DND-41 (cell line): Measurements from ENCODE around the gene FBLN7.

Experiments used
- ATAC-seq: fragments of 200-7000 bp; cut with Tn5 transposase; 3 replicates; pipeline ENCODE4 v1.9.1; 2021; ENCODE audit warnings: low read depth; ENCODE audit not compliant: insufficient read depth
- DNase-seq: peaks from one replicate; pipeline ENCODE4 v3.0.0-alpha.2; 2020
- H2AFZ ChIP-seq: 2 replicates; pipeline ENCODE4 v1.6.0; 2012; ENCODE audit warnings: low read depth, low read length
- H3K27ac ChIP-seq: 2 replicates; pipeline ENCODE4 v1.5.1; 2012; ENCODE audit warnings: low read length, inconsistent platforms
- H3K27me3 ChIP-seq: fragments of 200-600 bp; sonication (generic); 2 replicates; pipeline ENCODE4 v1.6.0; 2012; ENCODE audit warnings: low read length, mild to moderate bottlenecking, inconsistent platforms; ENCODE audit not compliant: insufficient read depth, poor library complexity
- H3K36me3 ChIP-seq: 2 replicates; pipeline ENCODE4 v1.5.1; 2012; ENCODE audit warnings: low read length, inconsistent platforms; ENCODE audit not compliant: insufficient read depth
- H3K4me1 ChIP-seq: 2 replicates; pipeline ENCODE4 v1.5.1; 2012; ENCODE audit warnings: mild to moderate bottlenecking, low read length; ENCODE audit not compliant: insufficient read depth
- H3K4me2 ChIP-seq: 2 replicates; pipeline ENCODE4 v1.6.0; 2012; ENCODE audit warnings: mild to moderate bottlenecking, moderate library complexity, low read length, inconsistent platforms; ENCODE audit not compliant: insufficient read depth
- H3K4me3 ChIP-seq, 2 experiments: fragments of 200-600 bp in 1 of 2; shearing (Covaris generic) in 1 of 2; 2 replicates each; pipeline ENCODE4 v1.5.1; 2012 to 2016; ENCODE audit warnings: inconsistent platforms in 2 of 2, low read length in 2 of 2, mild to moderate bottlenecking in 2 of 2, low read depth in 1 of 2, moderate library complexity in 1 of 2
- H3K79me2 ChIP-seq: 2 replicates; pipeline ENCODE4 v1.6.0; 2012; ENCODE audit warnings: low read length, inconsistent platforms; ENCODE audit not compliant: insufficient read depth
- H3K9ac ChIP-seq: 2 replicates; pipeline ENCODE4 v1.6.0; 2012; ENCODE audit warnings: low read depth, mild to moderate bottlenecking, inconsistent platforms, low read length, moderate library complexity
- H3K9me3 ChIP-seq: 2 replicates; pipeline ENCODE4 v1.5.1; 2012; ENCODE audit warnings: low read length, moderate library complexity, mild to moderate bottlenecking, inconsistent platforms; ENCODE audit not compliant: insufficient read depth, severe bottlenecking
- H4K20me1 ChIP-seq: 2 replicates; pipeline ENCODE4 v1.6.0; 2012; ENCODE audit warnings: low read length; ENCODE audit not compliant: insufficient read depth
- EZH2 ChIP-seq: IDR thresholded peaks from 3 replicates; pipeline ENCODE4 v1.6.1; 2012; ENCODE audit warnings: borderline replicate concordance, low read depth, mild to moderate bottlenecking, moderate library complexity, low read length, inconsistent platforms; ENCODE audit not compliant: severe bottlenecking
- TF ChIP-seq, protein P1 (sequence below): IDR thresholded peaks from 2 replicates; pipeline ENCODE4 v1.5.1; 2012; ENCODE audit warnings: borderline replicate concordance, low read length, moderate library complexity, mild to moderate bottlenecking; ENCODE audit not compliant: poor library complexity, severe bottlenecking; ENCODE audit errors: extremely low read depth

FBLN7 gene

GRCh38 chr2:112175958-112176573 lies 37.9 kb downstream of the FBLN7 start:
- Histone ChIP-seq H3K9ac (no peak overlapping the region), H3K9me3 (no peaks in the 10 kb centered on the region), H4K20me1 (no peaks in the 10 kb centered on the region), H3K36me3 (no peaks in the 10 kb centered on the region), H3K4me1 (no peaks in the 10 kb centered on the region), H3K4me3 (no peak overlapping the region), H2AFZ (no peak overlapping the region), H3K27me3 (no peaks in the 10 kb centered on the region), H3K27ac (no peak overlapping the region), H3K4me2 (no peak overlapping the region), H3K79me2 (no peaks in the 10 kb centered on the region)
- DNase-seq: no peak
- no peak for TF ChIP-seq EZH2
- TF ChIP-seq, protein P1, sequence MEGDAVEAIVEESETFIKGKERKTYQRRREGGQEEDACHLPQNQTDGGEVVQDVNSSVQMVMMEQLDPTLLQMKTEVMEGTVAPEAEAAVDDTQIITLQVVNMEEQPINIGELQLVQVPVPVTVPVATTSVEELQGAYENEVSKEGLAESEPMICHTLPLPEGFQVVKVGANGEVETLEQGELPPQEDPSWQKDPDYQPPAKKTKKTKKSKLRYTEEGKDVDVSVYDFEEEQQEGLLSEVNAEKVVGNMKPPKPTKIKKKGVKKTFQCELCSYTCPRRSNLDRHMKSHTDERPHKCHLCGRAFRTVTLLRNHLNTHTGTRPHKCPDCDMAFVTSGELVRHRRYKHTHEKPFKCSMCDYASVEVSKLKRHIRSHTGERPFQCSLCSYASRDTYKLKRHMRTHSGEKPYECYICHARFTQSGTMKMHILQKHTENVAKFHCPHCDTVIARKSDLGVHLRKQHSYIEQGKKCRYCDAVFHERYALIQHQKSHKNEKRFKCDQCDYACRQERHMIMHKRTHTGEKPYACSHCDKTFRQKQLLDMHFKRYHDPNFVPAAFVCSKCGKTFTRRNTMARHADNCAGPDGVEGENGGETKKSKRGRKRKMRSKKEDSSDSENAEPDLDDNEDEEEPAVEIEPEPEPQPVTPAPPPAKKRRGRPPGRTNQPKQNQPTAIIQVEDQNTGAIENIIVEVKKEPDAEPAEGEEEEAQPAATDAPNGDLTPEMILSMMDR: no peak
- ATAC-seq: no peak

- TF ChIP-seq, protein P1: no peak
- no peak for TF ChIP-seq EZH2
- Histone ChIP-seq H2AFZ (no peak overlapping the region), H3K4me2 (no peak overlapping the region), H4K20me1 (no peaks in the 10 kb centered on the region), H3K9ac (no peak overlapping the region), H3K27me3 (no peaks in the 10 kb centered on the region), H3K9me3 (no peaks in the 10 kb centered on the region), H3K36me3 (no peaks in the 10 kb centered on the region), H3K79me2 (no peaks in the 10 kb centered on the region), H3K4me1 (peaks cover 20% of the 10 kb centered on the region), H3K4me3 (no peak overlapping the region), H3K27ac (no peak overlapping the region)
- ATAC-seq: no peak
- DNase-seq: no peak
Measured at GRCh38 chr2:112181571-112182290, 43.5 kb downstream of the FBLN7 start.

GRCh38 chr2:112182581-112183034 lies 44.4 kb downstream of the FBLN7 start:
- H3K9ac ChIP-seq: no peak overlapping the region
- H3K4me1 ChIP-seq: peaks cover 26% of the 10 kb centered on the region
- 0 out of 2 replicates have a peak overlapping the region, but pooled peaks have one; percentile 27 for H2AFZ ChIP-seq
- TF ChIP-seq, protein P1: no peak
- no peak for TF ChIP-seq EZH2
- no peaks in the 10 kb centered on the region for H3K27me3 ChIP-seq
- DNase-seq (peak; percentile 42), ATAC-seq (peak; percentile 76)
- H3K9me3 ChIP-seq: no peaks in the 10 kb centered on the region
- H4K20me1 ChIP-seq: no peaks in the 10 kb centered on the region
- no peaks in the 10 kb centered on the region for H3K79me2 ChIP-seq
- no peak overlapping the region for H3K4me3 ChIP-seq
- peak overlapping the region; percentile 25; the same call in 1 of the 2 replicates for H3K27ac ChIP-seq
- H3K4me2 ChIP-seq: no peak overlapping the region
- H3K36me3 ChIP-seq: no peaks in the 10 kb centered on the region
